AG08396 (cell line): ENCODE data around the gene ZRANB2.

Experiments
- DNase-seq: peaks from one replicate; pipeline ENCODE4 v3.0.0; 2012; ENCODE audit warnings: low spot score, mixed read lengths

ZRANB2 gene

GRCh38 chr1:71080739-71081696, at the start of gene ZRANB2:
TSS of gene ZRANB2 (minus strand) at chr1:71081035. CDS start at chr1:71080995, 40 bp downstream.
- peak; percentile 87 for DNase-seq

GRCh38 chr1:71128060-71128459, 47.2 kb upstream of the ZRANB2 start:
- DNase-seq, result no peak

- no peak for DNase-seq
These were observed 37.3 kb upstream of the ZRANB2 start for GRCh38 chr1:71118086-71118485.

- no peak for DNase-seq
These were observed 35.9 kb upstream of the ZRANB2 start for GRCh38 chr1:71116729-71117128.

- DNase-seq, result no peak
These were observed 26.0 kb upstream of the ZRANB2 start for GRCh38 chr1:71106658-71107322.

GRCh38 chr1:71104417-71104816, 23.6 kb upstream of the ZRANB2 start:
- no peak for DNase-seq

- DNase-seq, result no peak
These were observed 21.1 kb upstream of the ZRANB2 start for GRCh38 chr1:71101839-71102376.

- no peak for DNase-seq
These were observed 16.6 kb upstream of the ZRANB2 start for GRCh38 chr1:71097428-71097827.

- DNase-seq, result no peak
These were observed 14.1 kb upstream of the ZRANB2 start for GRCh38 chr1:71094913-71095312.

GRCh38 chr1:71093938-71094337, 13.1 kb upstream of the ZRANB2 start:
- DNase-seq, result no peak

GRCh38 chr1:71089536-71090270, 8.9 kb upstream of the ZRANB2 start:
- DNase-seq, result peak; percentile 25

- DNase-seq, result no peak
These were observed 7.9 kb upstream of the ZRANB2 start for GRCh38 chr1:71088645-71089287.

GRCh38 chr1:71087713-71088112, 6.9 kb upstream of the ZRANB2 start:
- DNase-seq, result no peak

- DNase-seq, result no peak
These were observed 6.2 kb upstream of the ZRANB2 start for GRCh38 chr1:71087060-71087459.

GRCh38 chr1:71086331-71086730, 5.5 kb upstream of the ZRANB2 start:
- no peak for DNase-seq

GRCh38 chr1:71083271-71083670, 2.4 kb upstream of the ZRANB2 start:
- no peak for DNase-seq

- DNase-seq, result no peak
These were observed 854 bp upstream of the ZRANB2 start for GRCh38 chr1:71081697-71082080.

GRCh38 chr1:71080230-71080738, 551 bp downstream of the ZRANB2 start:
- DNase-seq, result peak; percentile 14

GRCh38 chr1:71074681-71075080, 6.2 kb downstream of the ZRANB2 start:
- DNase-seq, result no peak

GRCh38 chr1:71072273-71072672, 8.6 kb downstream of the ZRANB2 start:
- no peak for DNase-seq

GRCh38 chr1:71071720-71072119, 9.1 kb downstream of the ZRANB2 start:
- DNase-seq, result no peak
